ENCODE results near the gene ANKRD45.
"Not testable (repeated sequence)": the region's sequence is repeated elsewhere in the genome, so short reads cannot be mapped to it uniquely, and the experiment has no call there.

ANKRD45 gene

DNA sequence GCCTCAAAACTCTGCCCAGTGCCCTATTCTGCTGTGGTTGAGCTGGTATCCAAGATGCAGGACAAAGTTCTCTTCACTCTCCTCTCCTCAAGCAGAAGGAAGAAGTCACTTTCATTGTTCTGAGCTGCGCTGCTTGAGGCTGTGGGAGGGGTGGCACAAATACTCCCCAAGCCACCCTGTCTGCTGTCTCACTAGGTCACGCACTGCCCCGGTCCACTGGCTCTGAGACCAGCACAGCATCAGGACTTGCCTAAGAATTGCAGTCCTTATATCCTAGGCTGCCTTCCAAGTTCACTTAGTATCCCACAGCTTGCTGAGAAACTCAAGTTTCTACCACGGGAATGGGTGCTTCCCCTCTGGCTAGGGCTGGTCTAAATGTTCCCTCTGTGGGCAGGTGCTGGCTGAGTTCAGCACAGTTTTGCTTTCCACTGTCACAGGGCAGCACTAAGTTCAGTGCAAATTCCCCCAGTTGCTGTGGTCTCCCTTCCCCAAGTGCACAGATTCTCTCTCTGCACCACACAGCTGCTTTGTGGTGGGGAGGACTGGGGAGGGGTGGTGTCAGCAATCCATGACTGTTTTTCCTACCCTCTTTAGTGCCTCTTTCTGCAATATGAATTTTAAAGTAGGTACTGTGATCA lies 99.2 kb downstream of the ANKRD45 start:
- no peak for DNase-seq

DNA sequence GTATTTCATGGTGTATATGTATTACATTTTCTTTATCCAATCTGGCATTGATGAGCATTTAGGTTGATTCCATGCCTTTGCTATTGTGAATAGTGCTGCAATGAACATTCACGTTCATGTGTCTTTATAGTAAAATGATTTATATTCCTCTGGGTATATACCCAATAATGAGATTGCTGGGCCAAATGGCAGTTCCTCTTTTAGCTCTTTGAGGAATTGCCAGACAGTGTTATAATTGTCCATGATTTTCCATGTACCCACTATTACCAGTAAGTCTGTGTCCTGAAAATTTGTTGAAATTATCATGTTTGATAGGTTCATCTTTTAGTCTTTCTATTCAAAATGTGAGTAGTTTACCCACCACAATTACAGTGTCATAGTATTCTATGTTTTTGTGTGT lies 101.2 kb downstream of the ANKRD45 start:
- no peak for DNase-seq

DNA sequence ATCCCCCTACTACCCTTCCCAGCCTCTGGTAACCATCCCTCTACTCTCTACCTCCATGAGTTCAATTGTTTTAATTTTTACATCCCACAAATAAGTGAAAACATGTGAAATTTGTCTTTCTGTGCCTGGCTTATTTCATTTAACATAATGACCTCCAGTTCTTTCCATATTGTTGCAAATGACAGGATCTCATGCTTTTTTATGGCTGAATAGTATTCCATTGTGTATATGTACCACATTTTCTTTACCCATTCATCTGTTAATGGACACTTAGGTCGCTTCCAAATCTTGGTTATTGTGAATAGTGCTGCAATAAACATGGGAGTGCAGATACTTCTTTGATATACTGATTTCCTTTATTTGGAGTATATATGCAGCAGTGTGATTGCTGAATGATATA lies 105.8 kb downstream of the ANKRD45 start:
- DNase-seq, result not testable (repeated sequence)

GRCh38 chr1:173562813-173563212 lies 106.8 kb downstream of the ANKRD45 start:
- DNase-seq, result no peak

DNA sequence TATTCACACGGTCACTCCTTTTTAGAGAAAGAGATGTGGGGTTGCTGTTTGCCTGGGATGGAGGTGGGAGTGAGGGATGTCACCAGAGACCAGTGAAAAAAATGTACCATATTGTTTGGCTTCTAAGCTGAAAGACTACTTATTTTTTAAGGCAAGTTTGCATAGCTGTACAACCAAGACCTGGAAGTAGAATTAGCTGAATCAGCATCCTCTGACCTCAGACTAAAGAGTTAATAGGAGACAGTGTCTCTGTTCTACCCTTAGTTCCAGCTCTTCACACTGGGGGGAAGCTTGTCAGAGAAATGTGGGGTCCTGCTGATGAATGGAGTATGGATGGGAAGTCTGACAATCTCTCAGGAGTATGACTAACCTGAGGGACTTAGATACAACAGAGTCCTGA lies 108.4 kb downstream of the ANKRD45 start:
- DNase-seq, result no peak

GRCh38 chr1:173560285-173560880 lies 109.3 kb downstream of the ANKRD45 start:
- DNase-seq, result no peak
